Transverse colon (tissue), 4 donors: Measurements from ENCODE around the gene SCAF8. TPM values are rescaled to one million over a fixed set of nuclear protein-coding genes. Genes with fewer than 3 reads are reported as not detected.

Source experiments
- DNase-seq: peaks from one replicate; pipeline ENCODE4 v3.0.0-alpha.2; 2019
- H3K27ac ChIP-seq, 4 donors: fragments of 200-600 bp; sonication (generic); 2 replicates each; pipeline ENCODE4 v1.5.1; 2016 to 2018; ENCODE audit warnings: inconsistent platforms in 4 of 4
- H3K27me3 ChIP-seq: fragments of 200-600 bp; sonication (generic); 2 replicates; pipeline ENCODE4 v1.5.1; 2017; ENCODE audit warnings: inconsistent platforms
- H3K36me3 ChIP-seq, 4 donors: fragments of 200-600 bp; sonication (generic); 2 replicates each; pipeline ENCODE4 v1.5.1; 2017 to 2019; ENCODE audit warnings: inconsistent platforms in 4 of 4
- H3K4me1 ChIP-seq, 4 donors: fragments of 200-600 bp; sonication (generic); 2 replicates each; pipeline ENCODE4 v1.5.1; 2017 to 2020; ENCODE audit warnings: inconsistent platforms in 4 of 4
- H3K4me3 ChIP-seq, 4 donors: fragments of 200-600 bp; sonication (generic); 1 replicate in 1 of 4; 2 replicates in 3 of 4; pipeline versions ENCODE4 v1.5.1 to v1.6.1; 2017 to 2019; ENCODE audit warnings: inconsistent platforms in 4 of 4
- H3K9me3 ChIP-seq, 2 donors: fragments of 200-600 bp; sonication (generic); 2 replicates each; pipeline ENCODE4 v1.5.1; 2017 to 2019; ENCODE audit warnings: inconsistent platforms in 2 of 2
- EP300 ChIP-seq: sonication (generic); formaldehyde crosslinking; IDR thresholded peaks from one replicate; pipeline ENCODE4 v1.6.1; 2017; ENCODE audit warnings: antibody characterized with exemption, low read depth
- POLR2A ChIP-seq: fragments of 450-650 bp; IDR thresholded peaks from one replicate; pipeline ENCODE4 v1.6.1; 2016; ENCODE audit warnings: antibody characterized with exemption, mild to moderate bottlenecking, moderate library complexity
- POLR2AphosphoS5 ChIP-seq, 3 donors: sonication (generic); formaldehyde crosslinking; IDR thresholded peaks; one replicate each; pipeline ENCODE4 v1.6.1; 2016; ENCODE audit warnings: antibody characterized with exemption in 3 of 3
- WGBS, 2 donors: methylation state at CpG; one replicate each; pipeline ENCODE4 v1.1.5; 2018; ENCODE audit warnings: low coverage in 1 of 2; 5-methylcytosine and 5-hydroxymethylcytosine counted together
- in situ Hi-C, 4 donors: fragments of 200-750 bp; cut with MboI; loops; one replicate each; pipeline versions ENCODE4 v1.15.0 to v1.15.1; 2017; ENCODE audit warnings: low sequenced_read_pairs in 3 of 4, low pct_ligation_motif_present in 1 of 4, low pct_unique_long_range_greater_than_20kb in 1 of 4
- intact Hi-C: fragments of 100-400 bp; cut with DNase I; formaldehyde crosslinking; loops from one replicate; pipeline ENCODE4 v1.15.1; 2023; ENCODE audit warnings: low total_unique reads
- total RNA-seq, 4 donors: library from RNA; depleted of rRNA; stranded (reverse); fragments of >200 nt; gene quantifications; one replicate each; pipeline ENCODE4 v1.1.0, GENCODE V29; 2016
- TF ChIP-seq, protein P1 (sequence below), 5 experiments: fragments of 200-600 bp in 3 of 5; fragments of 450-650 bp in 2 of 5; sonication (generic) in 3 of 5; IDR thresholded peaks; 1 replicate in 2 of 5; 2 replicates in 3 of 5; pipeline ENCODE4 v1.5.1; 2016 to 2017; ENCODE audit warnings: antibody characterized with exemption in 5 of 5, inconsistent platforms in 3 of 5, mild to moderate bottlenecking in 2 of 5, moderate library complexity in 1 of 5

Gene SCAF8
- total RNA-seq, 4 donors from 2014 or later = 32.2 to 38.6 (median 33.4) TPM

DNA sequence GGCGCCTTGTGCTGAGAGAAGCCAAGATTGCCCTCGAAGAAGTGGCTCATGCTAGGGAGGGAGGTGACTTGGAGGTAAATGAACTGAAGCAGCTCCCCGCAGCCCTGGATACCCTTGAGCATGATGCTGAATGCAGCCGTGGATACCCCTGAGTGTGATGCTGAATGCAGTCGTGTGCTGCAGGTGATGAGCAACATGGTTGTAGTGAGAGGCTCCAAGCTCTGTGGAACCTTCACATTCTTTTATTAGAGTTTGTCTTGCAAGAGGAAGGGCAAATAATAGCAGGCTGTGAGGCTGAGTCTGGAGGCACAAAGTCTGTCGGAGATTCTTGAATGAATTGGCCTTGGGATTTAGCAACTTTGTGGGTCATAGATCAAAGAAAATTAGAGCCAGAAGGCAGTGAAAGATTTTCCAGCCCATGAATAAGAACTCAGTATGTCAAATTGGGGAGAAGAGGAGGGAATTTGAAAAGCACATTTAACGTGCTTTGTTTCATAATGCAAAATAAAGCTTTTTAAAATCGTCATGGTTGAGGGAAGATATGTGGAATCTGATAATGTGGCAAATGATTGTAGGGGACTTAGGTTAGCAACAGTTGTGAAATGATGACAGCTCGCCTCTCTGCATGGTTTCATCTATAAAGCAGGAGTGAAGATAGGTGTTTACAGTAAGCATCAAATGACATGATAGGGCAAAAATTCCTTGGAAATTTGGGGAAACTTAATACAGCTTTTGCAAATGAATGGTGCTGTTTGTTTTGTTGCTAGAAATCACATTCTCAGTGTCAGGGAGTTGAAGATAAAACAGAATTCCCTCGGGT, 141.8 kb downstream of the SCAF8 start:
- Histone ChIP-seq H3K4me3 (no peak overlapping the region), H3K9me3 (no peaks in the 10 kb centered on the region), H3K36me3 (no peaks in the 10 kb centered on the region), H3K4me1 (no peaks in the 10 kb centered on the region), H3K27me3 (no peaks in the 10 kb centered on the region), H3K27ac (no peak overlapping the region)
- in situ Hi-C loops (no loop called here), intact Hi-C loops (loop anchor here (5.0 kb wide), 1 partner anchor 1033 kb away; no protein-coding TSS in a partner anchor)
- TF ChIP-seq POLR2AphosphoS5 (IDR thresholded peaks at IDR 0.05) (no peak), EP300 (no peak), POLR2A (no peak)
- TF ChIP-seq, protein P1, sequence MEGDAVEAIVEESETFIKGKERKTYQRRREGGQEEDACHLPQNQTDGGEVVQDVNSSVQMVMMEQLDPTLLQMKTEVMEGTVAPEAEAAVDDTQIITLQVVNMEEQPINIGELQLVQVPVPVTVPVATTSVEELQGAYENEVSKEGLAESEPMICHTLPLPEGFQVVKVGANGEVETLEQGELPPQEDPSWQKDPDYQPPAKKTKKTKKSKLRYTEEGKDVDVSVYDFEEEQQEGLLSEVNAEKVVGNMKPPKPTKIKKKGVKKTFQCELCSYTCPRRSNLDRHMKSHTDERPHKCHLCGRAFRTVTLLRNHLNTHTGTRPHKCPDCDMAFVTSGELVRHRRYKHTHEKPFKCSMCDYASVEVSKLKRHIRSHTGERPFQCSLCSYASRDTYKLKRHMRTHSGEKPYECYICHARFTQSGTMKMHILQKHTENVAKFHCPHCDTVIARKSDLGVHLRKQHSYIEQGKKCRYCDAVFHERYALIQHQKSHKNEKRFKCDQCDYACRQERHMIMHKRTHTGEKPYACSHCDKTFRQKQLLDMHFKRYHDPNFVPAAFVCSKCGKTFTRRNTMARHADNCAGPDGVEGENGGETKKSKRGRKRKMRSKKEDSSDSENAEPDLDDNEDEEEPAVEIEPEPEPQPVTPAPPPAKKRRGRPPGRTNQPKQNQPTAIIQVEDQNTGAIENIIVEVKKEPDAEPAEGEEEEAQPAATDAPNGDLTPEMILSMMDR (IDR thresholded peaks at IDR 0.05) = no peak
- 82 to 84% methylated on average over 9 to 10 of the region's 10 CpGs for WGBS, 2 donors
- DNase-seq = no peak

DNA sequence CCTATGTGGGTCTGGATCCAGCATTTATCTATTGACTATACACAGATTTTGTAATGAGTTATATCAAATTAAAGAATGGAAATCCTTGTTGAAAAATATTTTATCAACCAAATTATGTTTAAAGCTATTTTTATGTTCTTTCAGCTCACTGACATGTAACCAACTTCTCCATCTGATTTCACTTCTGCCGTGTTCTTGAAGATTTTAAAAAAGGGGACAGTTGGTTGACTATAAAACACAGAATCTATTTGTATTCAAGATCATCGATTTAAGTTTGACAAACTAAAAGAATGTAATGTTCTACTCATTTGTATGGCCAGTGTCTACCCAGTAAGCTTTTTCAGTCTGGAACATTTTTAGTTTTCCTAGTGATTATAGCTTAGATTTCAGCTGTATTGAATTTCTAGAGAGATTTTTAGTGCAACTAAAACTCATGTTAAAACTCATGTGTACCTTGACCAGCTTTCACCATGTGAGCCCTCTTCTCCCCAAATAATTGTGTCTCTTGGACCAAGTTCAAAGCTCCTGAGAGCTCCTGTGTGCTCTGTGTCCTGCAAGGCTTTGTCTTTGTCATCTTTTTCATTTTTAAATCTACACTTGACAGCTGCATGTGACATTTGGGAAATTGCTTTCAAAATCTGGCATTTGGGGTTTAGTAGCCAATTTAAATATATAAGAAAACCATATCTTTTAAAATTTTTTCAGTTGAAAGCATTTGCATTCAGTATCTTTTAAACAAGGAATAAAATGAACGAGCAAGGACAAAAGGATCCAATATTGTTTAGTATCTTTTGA, 143.5 kb downstream of the SCAF8 start:
- no peak for TF ChIP-seq POLR2AphosphoS5 (IDR thresholded peaks at IDR 0.05)
- TF ChIP-seq, protein P1 (IDR thresholded peaks at IDR 0.05) = no peak
- Histone ChIP-seq H3K27me3 (no peaks in the 10 kb centered on the region), H3K36me3 (no peaks in the 10 kb centered on the region), H3K9me3 (no peaks in the 10 kb centered on the region), H3K4me3 (no peak overlapping the region), H3K27ac (no peak overlapping the region), H3K4me1 (no peaks in the 10 kb centered on the region)
- WGBS, 2 donors = 82 to 93% methylated on average over 3 of the region's 3 CpGs
- DNase-seq = no peak
- in situ Hi-C loops (no loop called here), intact Hi-C loops (no loop called here)

DNA sequence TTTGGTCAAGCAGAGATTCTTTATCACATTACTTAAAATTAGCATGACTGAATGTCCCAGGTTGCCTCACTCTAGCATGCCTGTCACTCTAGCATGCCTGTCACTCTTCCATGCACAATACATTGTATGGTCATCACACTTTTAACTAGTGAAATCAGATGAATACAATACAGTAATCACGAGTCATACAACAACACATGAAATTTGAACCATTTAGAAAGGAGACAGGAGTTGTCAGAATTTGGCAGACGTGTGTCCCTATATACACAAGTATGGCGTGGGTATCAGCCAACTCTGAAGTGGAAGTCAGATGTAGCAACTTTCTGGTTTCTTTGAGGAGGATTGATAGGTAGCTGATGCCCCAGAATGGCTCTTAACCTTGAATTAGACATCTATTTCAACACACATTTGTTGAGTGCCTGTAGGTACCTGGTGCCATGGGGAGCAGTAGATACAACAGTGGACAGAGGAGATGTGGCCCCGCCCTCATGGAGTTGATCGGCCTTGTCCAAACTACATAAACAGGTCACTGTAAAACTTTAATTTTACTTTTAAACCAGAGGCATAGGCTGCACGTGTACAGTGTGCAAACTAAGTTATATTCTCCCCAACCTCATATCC, 145.8 kb downstream of the SCAF8 start:
- Histone ChIP-seq H3K9me3 (no peaks in the 10 kb centered on the region), H3K4me1 (no peaks in the 10 kb centered on the region), H3K27ac (no peak overlapping the region), H3K27me3 (no peaks in the 10 kb centered on the region), H3K4me3 (no peak overlapping the region), H3K36me3 (no peaks in the 10 kb centered on the region)
- intact Hi-C loops = no loop called here
- DNase-seq = no peak
- 80 to 87% methylated on average over 1 to 6 of the region's 6 CpGs for WGBS, 2 donors
- TF ChIP-seq POLR2AphosphoS5 (IDR thresholded peaks at IDR 0.05) (no peak), POLR2A (no peak), EP300 (no peak)
- TF ChIP-seq, protein P1 (IDR thresholded peaks at IDR 0.05) = no peak
- in situ Hi-C loops = no loop called here

- no peak for DNase-seq
- Histone ChIP-seq H3K9me3 (no peaks in the 10 kb centered on the region), H3K4me1 (no peaks in the 10 kb centered on the region), H3K27me3 (no peaks in the 10 kb centered on the region), H3K36me3 (no peaks in the 10 kb centered on the region), H3K27ac (no peak overlapping the region), H3K4me3 (no peak overlapping the region)
- in situ Hi-C loops (no loop called here), intact Hi-C loops (no loop called here)
- TF ChIP-seq, protein P1 (IDR thresholded peaks at IDR 0.05) = no peak
- WGBS, 2 donors = 86% methylated on average over 3 of the region's 3 CpGs; no CpG with 5 or more reads in 1 of the 2 donors
These were observed 148.9 kb downstream of the SCAF8 start for GRCh38 chr6:154882107-154882506.
